T-helper 2 cell treated with Interferon-gamma antibody and Interleukin-4, amounts not matched to agents 5 μg/mL and 100 μg/mL, for 36 hours (primary cell): Measurements from ENCODE around the gene CNNM4.

Source experiments
- DNase-seq: peaks from one replicate; pipeline ENCODE4 v3.0.0; 2021; ENCODE audit warnings: low spot score
- H3K27ac Mint-ChIP-seq: one replicate; pipeline ENCODE4 v1.8.0; 2021; ENCODE audit warnings: mild to moderate bottlenecking, mixed read lengths
- H3K27me3 Mint-ChIP-seq: one replicate; pipeline ENCODE4 v1.8.0; 2021; ENCODE audit warnings: low read depth, mixed read lengths
- H3K36me3 Mint-ChIP-seq: one replicate; pipeline ENCODE4 v1.8.0; 2021; ENCODE audit warnings: low read depth, mixed read lengths
- H3K4me1 Mint-ChIP-seq: one replicate; pipeline ENCODE4 v1.8.0; 2021; ENCODE audit warnings: low read depth, mixed read lengths
- H3K4me3 Mint-ChIP-seq: one replicate; pipeline ENCODE4 v1.8.0; 2022; ENCODE audit warnings: mild to moderate bottlenecking, moderate library complexity, mixed read lengths
- H3K9me3 Mint-ChIP-seq: one replicate; pipeline ENCODE4 v1.8.0; 2021; ENCODE audit warnings: mixed read lengths

The CNNM4 gene

GRCh38 chr2:96819128-96819875 is 58.6 kb downstream of the CNNM4 start:
- Mint-ChIP-seq H3K9me3 (no peaks in the 10 kb centered on the region), H3K27ac (no peak overlapping the region), H3K4me3 (peak overlapping the region; percentile 79), H3K27me3 (no peaks in the 10 kb centered on the region), H3K4me1 (peaks cover 52% of the 10 kb centered on the region), H3K36me3 (peaks cover 37% of the 10 kb centered on the region)
- DNase-seq, result no peak

GRCh38 chr2:96819876-96820511 is 59.3 kb downstream of the CNNM4 start:
- Mint-ChIP-seq H3K4me3 (peak overlapping the region; percentile 24), H3K27ac (no peak overlapping the region), H3K36me3 (peaks cover 37% of the 10 kb centered on the region), H3K9me3 (no peaks in the 10 kb centered on the region), H3K27me3 (no peaks in the 10 kb centered on the region), H3K4me1 (peaks cover 49% of the 10 kb centered on the region)
- DNase-seq, result no peak

- no peak for DNase-seq
- H3K27me3 Mint-ChIP-seq, result no peaks in the 10 kb centered on the region
- no peaks in the 10 kb centered on the region for H3K9me3 Mint-ChIP-seq
- peak overlapping the region; percentile 5 for H3K4me3 Mint-ChIP-seq
- peak overlapping the region; percentile 45 for H3K27ac Mint-ChIP-seq
- H3K36me3 Mint-ChIP-seq, result peaks cover 37% of the 10 kb centered on the region
- peaks cover 43% of the 10 kb centered on the region for H3K4me1 Mint-ChIP-seq
Measured at GRCh38 chr2:96821113-96821675, 60.5 kb downstream of the CNNM4 start.

GRCh38 chr2:96822786-96823185 is 62.1 kb downstream of the CNNM4 start:
- H3K27ac Mint-ChIP-seq, result no peak overlapping the region
- no peaks in the 10 kb centered on the region for H3K9me3 Mint-ChIP-seq
- no peaks in the 10 kb centered on the region for H3K27me3 Mint-ChIP-seq
- no peak for DNase-seq
- peaks cover 34% of the 10 kb centered on the region for H3K36me3 Mint-ChIP-seq
- peaks cover 38% of the 10 kb centered on the region for H3K4me1 Mint-ChIP-seq
- no peak overlapping the region for H3K4me3 Mint-ChIP-seq

- H3K4me1 Mint-ChIP-seq, result peaks cover 34% of the 10 kb centered on the region
- H3K27ac Mint-ChIP-seq, result no peak overlapping the region
- H3K9me3 Mint-ChIP-seq, result no peaks in the 10 kb centered on the region
- DNase-seq, result no peak
- H3K36me3 Mint-ChIP-seq, result peaks cover 35% of the 10 kb centered on the region
- H3K4me3 Mint-ChIP-seq, result no peak overlapping the region
- no peaks in the 10 kb centered on the region for H3K27me3 Mint-ChIP-seq
Measured at GRCh38 chr2:96823198-96823597, 62.5 kb downstream of the CNNM4 start.

GRCh38 chr2:96824079-96824870 is 63.6 kb downstream of the CNNM4 start:
- Mint-ChIP-seq H3K4me3 (no peak overlapping the region), H3K27me3 (no peaks in the 10 kb centered on the region), H3K27ac (no peak overlapping the region), H3K4me1 (peaks cover 23% of the 10 kb centered on the region), H3K9me3 (no peaks in the 10 kb centered on the region), H3K36me3 (peaks cover 35% of the 10 kb centered on the region)
- DNase-seq, result no peak

GRCh38 chr2:96825057-96825456 is 64.4 kb downstream of the CNNM4 start:
- Mint-ChIP-seq H3K27me3 (no peaks in the 10 kb centered on the region), H3K4me3 (no peak overlapping the region), H3K27ac (no peak overlapping the region), H3K4me1 (peaks cover 15% of the 10 kb centered on the region), H3K9me3 (no peaks in the 10 kb centered on the region), H3K36me3 (peaks cover 35% of the 10 kb centered on the region)
- no peak for DNase-seq

GRCh38 chr2:96826546-96827278 is 66.0 kb downstream of the CNNM4 start:
- Mint-ChIP-seq H3K36me3 (peaks cover 38% of the 10 kb centered on the region), H3K27ac (no peak overlapping the region), H3K4me1 (peaks cover under 1% of the 10 kb centered on the region), H3K27me3 (no peaks in the 10 kb centered on the region), H3K9me3 (no peaks in the 10 kb centered on the region), H3K4me3 (no peak overlapping the region)
- no peak for DNase-seq

- no peaks in the 10 kb centered on the region for H3K4me1 Mint-ChIP-seq
- H3K9me3 Mint-ChIP-seq, result no peaks in the 10 kb centered on the region
- DNase-seq, result no peak
- H3K36me3 Mint-ChIP-seq, result peaks cover 46% of the 10 kb centered on the region
- H3K4me3 Mint-ChIP-seq, result no peak overlapping the region
- no peaks in the 10 kb centered on the region for H3K27me3 Mint-ChIP-seq
- H3K27ac Mint-ChIP-seq, result no peak overlapping the region
Measured at GRCh38 chr2:96828436-96828835, 67.7 kb downstream of the CNNM4 start.

GRCh38 chr2:96828874-96829273 is 68.2 kb downstream of the CNNM4 start:
- Mint-ChIP-seq H3K4me3 (no peak overlapping the region), H3K36me3 (peaks cover 49% of the 10 kb centered on the region), H3K27ac (no peak overlapping the region), H3K27me3 (no peaks in the 10 kb centered on the region), H3K9me3 (no peaks in the 10 kb centered on the region), H3K4me1 (no peaks in the 10 kb centered on the region)
- no peak for DNase-seq

- peak overlapping the region; percentile 46 for H3K27ac Mint-ChIP-seq
- no peaks in the 10 kb centered on the region for H3K27me3 Mint-ChIP-seq
- no peaks in the 10 kb centered on the region for H3K9me3 Mint-ChIP-seq
- no peaks in the 10 kb centered on the region for H3K4me1 Mint-ChIP-seq
- no peak overlapping the region for H3K4me3 Mint-ChIP-seq
- peaks cover 49% of the 10 kb centered on the region for H3K36me3 Mint-ChIP-seq
- no peak for DNase-seq
Measured at GRCh38 chr2:96830044-96830562, 69.4 kb downstream of the CNNM4 start.

- Mint-ChIP-seq H3K27ac (no peak overlapping the region), H3K9me3 (no peaks in the 10 kb centered on the region), H3K27me3 (no peaks in the 10 kb centered on the region), H3K4me3 (no peak overlapping the region), H3K4me1 (no peaks in the 10 kb centered on the region), H3K36me3 (peaks cover 52% of the 10 kb centered on the region)
- no peak for DNase-seq
Measured at GRCh38 chr2:96831679-96832078, 71.0 kb downstream of the CNNM4 start.

- DNase-seq, result no peak
- Mint-ChIP-seq H3K9me3 (no peaks in the 10 kb centered on the region), H3K4me1 (no peaks in the 10 kb centered on the region), H3K36me3 (peaks cover 57% of the 10 kb centered on the region), H3K27me3 (no peaks in the 10 kb centered on the region), H3K4me3 (no peak overlapping the region), H3K27ac (no peak overlapping the region)
Measured at GRCh38 chr2:96832408-96832753, 71.7 kb downstream of the CNNM4 start.
